Psoas muscle (tissue), 8 donors: ENCODE results near the gene TMEM52. TPM values are rescaled to one million over a fixed set of nuclear protein-coding genes. Genes with fewer than 3 reads are reported as not detected.
"Not testable (repeated sequence)": the region's sequence is repeated elsewhere in the genome, so short reads cannot be mapped to it uniquely, and the experiment has no call there.

Experiments
- ATAC-seq, 4 donors: fragments of 200-7000 bp; cut with Tn5 transposase; one replicate each; pipeline ENCODE4 v1.9.1; 2020; ENCODE audit warnings: moderate library complexity in 3 of 4, mild to moderate bottlenecking in 2 of 4
- DNase-seq, 2 donors: peaks; one replicate each; pipeline ENCODE4 v3.0.0-alpha.2; 2020
- H3K27ac ChIP-seq: fragments of 200-600 bp; one replicate; pipeline ENCODE4 v1.8.0; 2022
- H3K27me3 ChIP-seq, 3 donors: fragments of 200-600 bp in 1 of 3; one replicate each; pipeline versions ENCODE4 v1.6.1 to v1.8.0; 2013 to 2022; ENCODE audit warnings: low read length in 2 of 3, mild to moderate bottlenecking in 2 of 3, moderate library complexity in 1 of 3; ENCODE audit not compliant: insufficient read depth in 3 of 3
- H3K36me3 ChIP-seq, 2 donors: fragments of 200-600 bp in 1 of 2; one replicate each; pipeline versions ENCODE4 v1.6.1 to v1.8.0; 2013 to 2022; ENCODE audit warnings: low read depth in 1 of 2, mild to moderate bottlenecking in 1 of 2, moderate library complexity in 1 of 2; ENCODE audit not compliant: insufficient read depth in 1 of 2
- H3K4me1 ChIP-seq: fragments of 200-600 bp; one replicate; pipeline ENCODE4 v1.8.0; 2022
- H3K4me3 ChIP-seq: fragments of 200-600 bp; one replicate; pipeline ENCODE4 v1.8.0; 2022; ENCODE audit warnings: mild to moderate bottlenecking
- H3K9me3 ChIP-seq: fragments of 200-600 bp; one replicate; pipeline ENCODE4 v1.8.0; 2022
- CTCF ChIP-seq: fragments of 200-600 bp; IDR thresholded peaks from one replicate; pipeline ENCODE4 v1.8.0; 2022; ENCODE audit warnings: antibody characterized with exemption
- WGBS, 3 donors: extraction: QIAGEN DNeasy Blood & Tissue Kit; methylation state at CpG; one replicate each; pipeline versions ENCODE4 v1.1.6 to v1.1.7; 2013; 5-methylcytosine and 5-hydroxymethylcytosine counted together
- intact Hi-C, 2 donors: fragments of 100-400 bp; cut with DNase I; formaldehyde crosslinking; loops; one replicate each; pipeline versions ENCODE4 v1.11.0 to v1.14.2; 2022
- polyA plus RNA-seq, 3 donors: library from polyadenylated mRNA; stranded (reverse); fragments of 200-250 nt; gene quantifications; one replicate each; pipeline ENCODE4 v1.2.3, GENCODE V29; 2013
- total RNA-seq, 4 donors: library from RNA; stranded (reverse); fragmentation: NEBNext Ultra II Directional in 2 of 4; extraction: Animal tissue kit (Norgen Biotek cat#: 25700) in 2 of 4; gene quantifications; one replicate each; pipeline versions ENCODE4 v1.2.1 to v1.2.4, GENCODE V29; 2021 to 2023
- donor health status: healthy with polysubstance abuse.
- donor health status: DM: no; HTN: no; CAD: no; lungs with moderate emphysema.
- donor health status: Bipolar disorder and iron deficiency.
- donor health status: healthy.
- donor health status: DM: yes; HTN: yes; CAD: no.
- donor health status: DM: no; HTN: no; CAD: no.
- donor health status: DM: no; HTN: no; CAD: no.
- donor health status: DM: yes; HTN: yes; CAD: no.

TMEM52 gene
- total and polyA plus RNA-seq, 7 donors, result 37.2 to 137 (median 58.7) TPM

DNA sequence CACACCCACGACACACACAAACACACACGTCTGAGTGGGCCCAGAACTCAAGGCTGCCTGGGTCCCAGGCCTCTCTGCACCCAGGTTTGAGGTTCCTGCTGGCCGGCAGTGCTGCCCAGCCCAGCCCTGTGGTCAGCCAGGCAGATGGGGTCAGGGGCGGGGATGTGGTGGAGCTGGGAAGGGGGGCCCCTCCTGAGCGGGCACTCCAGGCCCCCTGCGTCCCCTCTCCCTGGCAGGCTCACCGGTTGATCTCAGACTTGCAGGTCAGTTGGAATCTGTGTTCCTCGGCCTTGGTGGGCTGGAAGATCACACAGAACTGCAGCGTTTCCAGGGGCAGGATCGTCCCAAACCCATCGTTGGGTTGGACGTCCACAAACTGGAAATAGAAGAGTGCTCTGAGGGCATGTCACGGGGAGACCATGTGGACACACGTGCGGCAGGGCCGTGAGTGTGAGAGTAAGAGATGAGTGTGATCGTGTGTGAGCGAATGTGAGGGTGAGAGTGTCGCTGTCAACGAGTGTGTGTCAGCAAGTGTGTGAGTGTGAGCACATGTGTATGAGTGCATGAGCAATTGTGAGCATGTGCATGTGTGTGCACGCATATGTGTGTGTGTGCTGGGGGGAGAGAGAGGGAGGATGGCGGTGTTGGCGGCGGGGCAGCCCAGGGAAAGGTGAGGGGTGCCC lies 19.7 kb upstream of the TMEM52 start:
- Histone ChIP-seq H3K27me3 (peaks cover 0 to 38% (median 0%) of the 10 kb centered on the region in 3 donors), H3K9me3 (no peaks in the 10 kb centered on the region), H3K36me3 (no peaks in the 10 kb centered on the region), H3K4me1 (no peaks in the 10 kb centered on the region), H3K27ac (no peak overlapping the region), H3K4me3 (no peak overlapping the region)
- WGBS, 3 donors, result 76 to 83% (median 77%) methylated on average over 22 to 24 of the region's 24 CpGs
- DNase-seq, result no peak
- intact Hi-C loops, result no loop called here
- no peak for TF ChIP-seq CTCF
- no peak for ATAC-seq

DNA sequence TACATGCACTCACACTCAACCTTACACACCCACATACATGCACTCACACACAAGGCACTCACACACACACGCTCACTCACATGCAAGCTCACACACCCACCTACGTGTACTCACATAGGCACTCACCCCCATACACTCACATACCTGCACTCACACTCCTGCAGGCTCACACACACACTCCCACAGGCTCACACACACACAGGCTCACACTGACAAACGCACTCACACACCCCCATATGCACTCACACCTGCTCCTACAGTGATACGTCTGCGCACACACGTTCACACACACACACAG lies 19.1 kb upstream of the TMEM52 start:
- no peak for DNase-seq
- Histone ChIP-seq H3K9me3 (no peaks in the 10 kb centered on the region), H3K4me3 (no peak overlapping the region), H3K4me1 (no peaks in the 10 kb centered on the region), H3K27ac (no peak overlapping the region), H3K27me3 (peaks cover 0 to 32% (median 0%) of the 10 kb centered on the region in 3 donors), H3K36me3 (no peaks in the 10 kb centered on the region)
- WGBS, 3 donors, result 71 to 74% (median 71%) methylated on average over 6 of the region's 6 CpGs
- intact Hi-C loops, result no loop called here
- no peak for TF ChIP-seq CTCF
- no peak for ATAC-seq

DNA sequence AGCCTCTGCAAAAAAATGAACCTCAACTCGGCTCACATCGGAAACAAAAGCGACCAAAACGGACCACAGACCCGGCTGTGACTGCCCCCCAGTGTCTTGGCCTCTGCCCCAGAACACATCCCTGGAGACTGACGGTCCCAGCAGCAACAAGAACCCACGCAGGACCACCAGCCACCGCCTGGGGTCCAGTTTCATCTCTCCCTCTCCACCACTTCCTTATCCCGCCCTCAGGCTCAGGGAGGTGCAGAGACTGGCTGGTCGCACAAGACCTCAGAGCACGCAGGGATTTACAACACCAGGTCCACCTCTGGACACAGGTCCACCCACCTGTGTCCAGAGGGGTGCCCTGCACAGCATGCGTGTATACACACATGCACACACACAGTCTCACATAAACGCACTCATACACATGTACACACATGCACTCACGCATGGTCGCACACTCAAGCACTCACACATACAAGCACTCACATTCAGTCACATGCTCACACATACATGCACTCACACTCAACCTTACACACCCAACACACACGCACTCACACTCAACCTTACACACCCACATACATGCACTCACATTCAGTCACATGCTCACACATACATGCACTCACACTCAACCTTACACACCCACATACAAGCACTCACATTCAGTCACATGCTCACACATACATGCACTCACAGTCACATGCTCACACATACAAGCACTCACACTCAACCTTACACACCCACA lies 18.6 kb upstream of the TMEM52 start:
- no peak overlapping the region for H3K4me3 ChIP-seq
- no peaks in the 10 kb centered on the region for H3K9me3 ChIP-seq
- intact Hi-C loops, result no loop called here
- no peak for ATAC-seq
- H3K27ac ChIP-seq, result no peak overlapping the region
- peaks cover 0 to 32% (median 0%) of the 10 kb centered on the region in 3 donors for H3K27me3 ChIP-seq
- DNase-seq, result no peak
- no peaks in the 10 kb centered on the region for H3K36me3 ChIP-seq
- no peaks in the 10 kb centered on the region for H3K4me1 ChIP-seq
- 53 to 57% (median 53%) methylated on average over 16 of the region's 16 CpGs for WGBS, 3 donors
- TF ChIP-seq CTCF, result no peak

DNA sequence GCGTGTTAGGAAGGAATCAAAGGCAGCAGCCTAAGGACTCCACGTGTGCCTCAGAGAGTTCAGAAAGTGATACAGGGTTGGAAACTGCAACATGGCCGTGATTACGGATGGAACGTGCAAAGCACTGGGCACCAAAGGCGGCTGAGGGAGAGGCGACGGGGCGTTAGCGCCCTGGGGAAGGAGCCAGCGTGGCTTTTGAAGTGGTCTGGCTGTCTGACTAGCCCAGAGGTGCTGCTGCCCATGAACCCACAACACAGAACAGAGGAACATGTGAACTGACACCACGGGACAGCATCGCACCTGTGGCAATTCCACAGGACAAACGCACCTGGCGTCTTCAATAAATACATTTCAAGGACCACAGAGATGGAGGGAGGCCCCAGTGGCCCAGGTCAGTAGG lies 18.0 kb upstream of the TMEM52 start:
- H3K36me3 ChIP-seq, result no peaks in the 10 kb centered on the region
- TF ChIP-seq CTCF, result no peak
- intact Hi-C loops, result no loop called here
- DNase-seq (no peak), ATAC-seq (no peak)
- H3K4me1 ChIP-seq, result no peaks in the 10 kb centered on the region
- no peak overlapping the region for H3K27ac ChIP-seq
- H3K27me3 ChIP-seq, result peaks cover 0 to 28% (median 0%) of the 10 kb centered on the region in 3 donors
- H3K9me3 ChIP-seq, result no peaks in the 10 kb centered on the region
- no peak overlapping the region for H3K4me3 ChIP-seq
- WGBS, 3 donors, result 53 to 64% (median 55%) methylated on average over 15 of the region's 15 CpGs

- H3K4me1 ChIP-seq, DNase-seq, H3K27ac ChIP-seq, intact Hi-C loops, H3K9me3 ChIP-seq, H3K4me3 ChIP-seq, H3K36me3 ChIP-seq, ATAC-seq: not testable (repeated sequence)
- 65 to 93% (median 74%) methylated on average over 4 to 19 of the region's 21 CpGs for WGBS, 3 donors
- H3K27me3 ChIP-seq, result peaks cover 0 to 13% (median 0%) of the 10 kb centered on the region in 3 donors
Measured at GRCh38 chr1:1934848-1935247, 15.8 kb upstream of the TMEM52 start.
